Breast epithelium (tissue), 3 donors: ENCODE results near the gene IDH3B.

Source experiments
- CTCF ChIP-seq, 3 donors: fragments of 450-650 bp; IDR thresholded peaks; one replicate each; pipeline ENCODE4 v1.5.1; 2016 to 2017; ENCODE audit warnings: antibody characterized with exemption in 3 of 3, mild to moderate bottlenecking in 3 of 3, moderate library complexity in 3 of 3
- POLR2AphosphoS5 ChIP-seq, 3 donors: sonication (generic); formaldehyde crosslinking; IDR thresholded peaks; one replicate each; pipeline ENCODE4 v1.6.1; 2017; ENCODE audit warnings: antibody characterized with exemption in 3 of 3

DNA sequence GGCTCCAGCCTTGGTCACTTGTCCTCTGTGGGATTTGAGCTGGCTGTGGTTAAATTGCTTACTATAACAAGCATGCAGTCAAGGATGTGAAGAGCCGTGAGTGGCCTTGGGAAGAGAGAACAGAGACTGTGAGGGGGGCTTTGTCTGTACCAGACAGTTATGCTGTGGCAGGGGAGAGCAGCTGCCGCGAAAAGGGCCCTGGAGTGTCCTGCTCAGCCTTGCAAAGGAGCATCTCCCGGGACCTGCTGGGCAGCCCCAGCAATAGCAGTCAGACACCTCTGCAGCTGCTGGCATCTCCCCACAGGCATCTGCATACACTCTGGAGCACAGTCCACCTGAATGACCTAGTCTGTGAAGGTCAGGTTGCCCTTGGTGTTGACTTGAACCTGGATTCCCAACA is 34.9 kb upstream of the IDH3B start:
- no peak for TF ChIP-seq POLR2AphosphoS5 (IDR thresholded peaks at IDR 0.05)
- TF ChIP-seq CTCF (IDR thresholded peaks at IDR 0.05) = no peak
